ENCODE measurements around the gene ZNF207. TPM values are rescaled to one million over a fixed set of nuclear protein-coding genes. Genes with fewer than 3 reads are reported as not detected.

Gene ZNF207
- total and polyA plus RNA-seq, 2 experiments from 2014 or later: 171 to 240 TPM

DNA sequence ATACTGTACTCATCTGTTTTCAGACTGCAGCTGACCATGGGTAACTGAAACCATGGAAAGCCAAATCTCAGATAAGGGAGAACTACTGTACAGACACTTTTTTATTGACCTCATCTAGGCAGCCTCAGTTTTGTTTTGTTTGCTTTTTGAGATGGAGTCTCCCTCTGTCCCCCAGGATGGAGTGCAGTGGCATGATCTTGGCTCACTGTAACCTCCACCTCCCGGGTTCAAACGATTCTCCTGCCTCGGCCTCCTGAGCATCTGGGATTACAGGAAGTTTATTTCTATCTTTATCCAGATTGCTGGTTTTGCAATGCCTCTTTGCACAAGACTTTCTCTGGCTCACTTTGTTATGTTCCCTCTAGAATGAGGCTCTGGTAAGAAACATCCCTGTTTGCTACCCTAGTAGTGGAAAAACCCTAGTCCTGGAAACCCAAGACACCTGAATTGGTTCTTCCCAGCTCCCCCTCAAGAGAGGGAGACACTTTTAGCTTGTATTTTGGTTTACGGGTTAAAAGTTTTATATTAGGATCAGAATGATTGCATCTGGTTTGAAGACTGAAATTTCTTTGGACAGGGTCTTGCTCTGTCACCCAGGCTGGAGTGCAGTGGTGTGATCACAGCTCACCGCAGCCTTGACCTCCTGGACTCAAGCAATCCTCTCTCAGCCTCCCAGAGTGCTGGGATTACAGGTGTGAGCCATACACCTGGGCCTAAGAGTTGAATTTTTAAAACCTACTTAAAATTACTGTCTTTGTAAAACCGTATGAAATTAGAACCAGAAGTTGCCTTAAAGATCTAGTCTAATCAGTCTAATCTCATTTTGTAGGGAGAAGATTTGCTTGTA lies 38.9 kb downstream of the ZNF207 start (continued):
- TF ChIP-seq, protein P1, sequence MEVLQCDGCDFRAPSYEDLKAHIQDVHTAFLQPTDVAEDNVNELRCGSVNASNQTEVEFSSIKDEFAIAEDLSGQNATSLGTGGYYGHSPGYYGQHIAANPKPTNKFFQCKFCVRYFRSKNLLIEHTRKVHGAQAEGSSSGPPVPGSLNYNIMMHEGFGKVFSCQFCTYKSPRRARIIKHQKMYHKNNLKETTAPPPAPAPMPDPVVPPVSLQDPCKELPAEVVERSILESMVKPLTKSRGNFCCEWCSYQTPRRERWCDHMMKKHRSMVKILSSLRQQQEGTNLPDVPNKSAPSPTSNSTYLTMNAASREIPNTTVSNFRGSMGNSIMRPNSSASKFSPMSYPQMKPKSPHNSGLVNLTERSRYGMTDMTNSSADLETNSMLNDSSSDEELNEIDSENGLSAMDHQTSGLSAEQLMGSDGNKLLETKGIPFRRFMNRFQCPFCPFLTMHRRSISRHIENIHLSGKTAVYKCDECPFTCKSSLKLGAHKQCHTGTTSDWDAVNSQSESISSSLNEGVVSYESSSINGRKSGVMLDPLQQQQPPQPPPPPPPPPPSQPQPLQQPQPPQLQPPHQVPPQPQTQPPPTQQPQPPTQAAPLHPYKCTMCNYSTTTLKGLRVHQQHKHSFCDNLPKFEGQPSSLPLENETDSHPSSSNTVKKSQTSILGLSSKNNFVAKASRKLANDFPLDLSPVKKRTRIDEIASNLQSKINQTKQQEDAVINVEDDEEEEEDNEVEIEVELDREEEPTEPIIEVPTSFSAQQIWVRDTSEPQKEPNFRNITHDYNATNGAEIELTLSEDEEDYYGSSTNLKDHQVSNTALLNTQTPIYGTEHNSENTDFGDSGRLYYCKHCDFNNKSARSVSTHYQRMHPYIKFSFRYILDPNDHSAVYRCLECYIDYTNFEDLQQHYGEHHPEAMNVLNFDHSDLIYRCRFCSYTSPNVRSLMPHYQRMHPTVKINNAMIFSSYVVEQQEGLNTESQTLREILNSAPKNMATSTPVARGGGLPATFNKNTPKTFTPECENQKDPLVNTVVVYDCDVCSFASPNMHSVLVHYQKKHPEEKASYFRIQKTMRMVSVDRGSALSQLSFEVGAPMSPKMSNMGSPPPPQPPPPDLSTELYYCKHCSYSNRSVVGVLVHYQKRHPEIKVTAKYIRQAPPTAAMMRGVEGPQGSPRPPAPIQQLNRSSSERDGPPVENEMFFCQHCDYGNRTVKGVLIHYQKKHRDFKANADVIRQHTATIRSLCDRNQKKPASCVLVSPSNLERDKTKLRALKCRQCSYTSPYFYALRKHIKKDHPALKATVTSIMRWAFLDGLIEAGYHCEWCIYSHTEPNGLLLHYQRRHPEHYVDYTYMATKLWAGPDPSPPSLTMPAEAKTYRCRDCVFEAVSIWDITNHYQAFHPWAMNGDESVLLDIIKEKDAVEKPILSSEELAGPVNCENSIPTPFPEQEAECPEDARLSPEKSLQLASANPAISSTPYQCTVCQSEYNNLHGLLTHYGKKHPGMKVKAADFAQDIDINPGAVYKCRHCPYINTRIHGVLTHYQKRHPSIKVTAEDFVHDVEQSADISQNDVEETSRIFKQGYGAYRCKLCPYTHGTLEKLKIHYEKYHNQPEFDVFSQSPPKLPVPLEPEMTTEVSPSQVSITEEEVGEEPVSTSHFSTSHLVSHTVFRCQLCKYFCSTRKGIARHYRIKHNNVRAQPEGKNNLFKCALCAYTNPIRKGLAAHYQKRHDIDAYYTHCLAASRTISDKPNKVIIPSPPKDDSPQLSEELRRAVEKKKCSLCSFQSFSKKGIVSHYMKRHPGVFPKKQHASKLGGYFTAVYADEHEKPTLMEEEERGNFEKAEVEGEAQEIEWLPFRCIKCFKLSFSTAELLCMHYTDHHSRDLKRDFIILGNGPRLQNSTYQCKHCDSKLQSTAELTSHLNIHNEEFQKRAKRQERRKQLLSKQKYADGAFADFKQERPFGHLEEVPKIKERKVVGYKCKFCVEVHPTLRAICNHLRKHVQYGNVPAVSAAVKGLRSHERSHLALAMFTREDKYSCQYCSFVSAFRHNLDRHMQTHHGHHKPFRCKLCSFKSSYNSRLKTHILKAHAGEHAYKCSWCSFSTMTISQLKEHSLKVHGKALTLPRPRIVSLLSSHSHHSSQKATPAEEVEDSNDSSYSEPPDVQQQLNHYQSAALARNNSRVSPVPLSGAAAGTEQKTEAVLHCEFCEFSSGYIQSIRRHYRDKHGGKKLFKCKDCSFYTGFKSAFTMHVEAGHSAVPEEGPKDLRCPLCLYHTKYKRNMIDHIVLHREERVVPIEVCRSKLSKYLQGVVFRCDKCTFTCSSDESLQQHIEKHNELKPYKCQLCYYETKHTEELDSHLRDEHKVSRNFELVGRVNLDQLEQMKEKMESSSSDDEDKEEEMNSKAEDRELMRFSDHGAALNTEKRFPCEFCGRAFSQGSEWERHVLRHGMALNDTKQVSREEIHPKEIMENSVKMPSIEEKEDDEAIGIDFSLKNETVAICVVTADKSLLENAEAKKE (CRISPR knock-in tag; IDR thresholded peaks at IDR 0.05): no peak
- TF ChIP-seq JUNB (IDR thresholded peaks at IDR 0.05; ENCODE audit: unreplicated experiment) (no peak), EZH2phosphoT487 (IDR thresholded peaks at IDR 0.05; ENCODE audit: unreplicated experiment) (no peak), NANOG (IDR thresholded peaks at IDR 0.05; ENCODE audit: borderline replicate concordance) (no peak), CREB1 (CRISPR knock-in tag; IDR thresholded peaks at IDR 0.05; ENCODE audit: low read depth) (no peak), ZNF114 (CRISPR knock-in tag; IDR thresholded peaks at IDR 0.05) (no peak), POLR2AphosphoS5 (IDR thresholded peaks at IDR 0.05; ENCODE audit: low read depth) (no peak), EZH2 (IDR thresholded peaks at IDR 0.05; ENCODE audit: low read depth, unreplicated experiment) (no peak), ZNF331 (CRISPR knock-in tag; IDR thresholded peaks at IDR 0.05; ENCODE audit: low read depth) (no peak)
- TF ChIP-seq, protein P2, sequence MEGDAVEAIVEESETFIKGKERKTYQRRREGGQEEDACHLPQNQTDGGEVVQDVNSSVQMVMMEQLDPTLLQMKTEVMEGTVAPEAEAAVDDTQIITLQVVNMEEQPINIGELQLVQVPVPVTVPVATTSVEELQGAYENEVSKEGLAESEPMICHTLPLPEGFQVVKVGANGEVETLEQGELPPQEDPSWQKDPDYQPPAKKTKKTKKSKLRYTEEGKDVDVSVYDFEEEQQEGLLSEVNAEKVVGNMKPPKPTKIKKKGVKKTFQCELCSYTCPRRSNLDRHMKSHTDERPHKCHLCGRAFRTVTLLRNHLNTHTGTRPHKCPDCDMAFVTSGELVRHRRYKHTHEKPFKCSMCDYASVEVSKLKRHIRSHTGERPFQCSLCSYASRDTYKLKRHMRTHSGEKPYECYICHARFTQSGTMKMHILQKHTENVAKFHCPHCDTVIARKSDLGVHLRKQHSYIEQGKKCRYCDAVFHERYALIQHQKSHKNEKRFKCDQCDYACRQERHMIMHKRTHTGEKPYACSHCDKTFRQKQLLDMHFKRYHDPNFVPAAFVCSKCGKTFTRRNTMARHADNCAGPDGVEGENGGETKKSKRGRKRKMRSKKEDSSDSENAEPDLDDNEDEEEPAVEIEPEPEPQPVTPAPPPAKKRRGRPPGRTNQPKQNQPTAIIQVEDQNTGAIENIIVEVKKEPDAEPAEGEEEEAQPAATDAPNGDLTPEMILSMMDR (conservative IDR thresholded peaks at IDR 0.05; ENCODE audit: low read depth in 2 of 2): no peak

Measured in GM23338 (cell line).